OCI-LY1 (cell line): ENCODE measurements around the gene DMRTC1B.

Experiments used
- CTCF ChIP-seq: fragments of 200-600 bp; sonication (generic), shearing (Covaris generic); IDR thresholded peaks from 2 replicates; pipeline ENCODE4 v1.5.1; 2017; ENCODE audit warnings: mild to moderate bottlenecking, antibody characterized with exemption, low read length, moderate library complexity, mixed read lengths
- EZH2 ChIP-seq: fragments of 200-600 bp; sonication (generic), shearing (Covaris generic); IDR thresholded peaks from 2 replicates; pipeline ENCODE4 v1.8.0; 2017; ENCODE audit warnings: borderline replicate concordance, mixed run types, mild to moderate bottlenecking, antibody characterized with exemption, low read length, moderate library complexity, mixed read lengths

GRCh38 chrX:72727846-72728245 lies 48.8 kb upstream of the DMRTC1B start:
- TF ChIP-seq CTCF = no peak
- TF ChIP-seq EZH2 = no peak
